Breast epithelium (tissue), 4 donors: ENCODE results near the gene MLLT1. TPM values are rescaled to one million over a fixed set of nuclear protein-coding genes. Genes with fewer than 3 reads are reported as not detected.
A peak's percentile ranks its signal among the peaks of the same experiment; 100 is the strongest.

ENCODE experiments used
- DNase-seq, 2 donors: peaks; one replicate each; pipeline ENCODE4 v3.0.0-alpha.2; 2019; ENCODE audit warnings: low spot score in 2 of 2
- H3K27ac ChIP-seq, 2 donors: fragments of 200-600 bp; sonication (generic) in 1 of 2; one replicate each; pipeline ENCODE4 v1.5.1; 2016 to 2019; ENCODE audit warnings: mild to moderate bottlenecking in 1 of 2
- H3K27me3 ChIP-seq, 2 donors: fragments of 200-600 bp; sonication (generic) in 1 of 2; one replicate each; pipeline versions ENCODE4 v1.5.1 to v1.6.0; 2017 to 2019; ENCODE audit warnings: control low read depth in 1 of 2, mild to moderate bottlenecking in 1 of 2
- H3K36me3 ChIP-seq: fragments of 200-600 bp; one replicate; pipeline ENCODE4 v1.5.1; 2019
- H3K4me1 ChIP-seq, 2 donors: fragments of 200-600 bp; sonication (generic); one replicate each; pipeline ENCODE4 v1.5.1; 2016 to 2019; ENCODE audit warnings: control low read depth in 1 of 2
- H3K4me3 ChIP-seq, 3 donors: fragments of 200-600 bp; sonication (generic); 1 replicate in 2 of 3; 2 replicates in 1 of 3; pipeline ENCODE4 v1.5.1; 2016 to 2019; ENCODE audit warnings: mild to moderate bottlenecking in 3 of 3, moderate library complexity in 2 of 3
- H3K9me3 ChIP-seq, 2 donors: fragments of 200-600 bp; sonication (generic) in 1 of 2; one replicate each; pipeline ENCODE4 v1.5.1; 2016 to 2019; ENCODE audit warnings: control low read depth in 1 of 2
- POLR2A ChIP-seq: fragments of 450-650 bp; IDR thresholded peaks from one replicate; pipeline ENCODE4 v1.6.1; 2016; ENCODE audit warnings: antibody characterized with exemption, mild to moderate bottlenecking, moderate library complexity
- POLR2AphosphoS5 ChIP-seq, 3 donors: sonication (generic); formaldehyde crosslinking; IDR thresholded peaks; one replicate each; pipeline ENCODE4 v1.6.1; 2017; ENCODE audit warnings: antibody characterized with exemption in 3 of 3
- intact Hi-C: fragments of 100-400 bp; cut with DNase I; formaldehyde crosslinking; loops from one replicate; pipeline ENCODE4 v1.15.1; 2023; ENCODE audit warnings: low total_unique reads
- total RNA-seq, 3 donors: library from RNA; depleted of rRNA; stranded (reverse); fragments of >200 nt; gene quantifications; one replicate each; pipeline ENCODE4 v1.1.0, GENCODE V29; 2016
- TF ChIP-seq, protein P1 (sequence below), 3 donors: fragments of 450-650 bp; IDR thresholded peaks; one replicate each; pipeline ENCODE4 v1.5.1; 2016 to 2017; ENCODE audit warnings: antibody characterized with exemption in 3 of 3, mild to moderate bottlenecking in 3 of 3, moderate library complexity in 3 of 3

The MLLT1 gene
- total RNA-seq, 3 donors from 2014 or later: 13.6 to 16.4 (median 13.8) TPM

DNA sequence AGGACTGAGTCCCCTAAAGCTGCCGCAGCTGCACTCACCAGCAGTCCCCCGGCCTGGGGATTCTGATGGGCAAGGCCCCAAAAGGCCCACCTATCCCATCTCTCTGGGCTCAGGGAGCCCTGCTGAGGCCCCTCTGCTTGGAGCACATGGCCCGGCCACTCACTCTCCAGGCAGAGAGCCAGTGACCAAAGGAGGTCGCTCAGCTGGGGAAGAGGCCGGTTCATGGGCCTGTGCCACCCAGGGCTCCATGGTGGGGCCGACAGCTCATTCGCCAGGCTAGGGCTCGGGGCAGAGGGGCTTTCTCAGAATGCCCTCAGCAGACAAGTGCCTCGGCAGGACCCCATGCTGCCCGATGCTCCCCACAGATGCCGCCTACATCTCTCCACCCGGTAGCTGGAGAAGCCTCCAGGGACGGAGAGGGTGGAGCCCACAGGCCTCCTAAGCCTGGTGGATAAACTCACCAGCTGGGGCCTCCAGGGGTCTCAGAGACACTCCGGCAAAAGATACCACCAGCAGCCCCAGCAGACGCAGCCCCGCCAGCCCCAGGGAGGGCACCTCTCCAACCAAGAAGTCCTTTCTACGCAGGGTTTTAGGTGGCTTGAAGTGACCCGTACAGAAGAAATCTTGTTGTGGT is 54.4 kb downstream of the MLLT1 start:
- no peak overlapping the region for H3K4me3 ChIP-seq
- intact Hi-C loops: no loop called here
- no peaks in the 10 kb centered on the region for H3K9me3 ChIP-seq
- TF ChIP-seq POLR2AphosphoS5 (IDR thresholded peaks at IDR 0.05): no peak
- TF ChIP-seq, protein P1, sequence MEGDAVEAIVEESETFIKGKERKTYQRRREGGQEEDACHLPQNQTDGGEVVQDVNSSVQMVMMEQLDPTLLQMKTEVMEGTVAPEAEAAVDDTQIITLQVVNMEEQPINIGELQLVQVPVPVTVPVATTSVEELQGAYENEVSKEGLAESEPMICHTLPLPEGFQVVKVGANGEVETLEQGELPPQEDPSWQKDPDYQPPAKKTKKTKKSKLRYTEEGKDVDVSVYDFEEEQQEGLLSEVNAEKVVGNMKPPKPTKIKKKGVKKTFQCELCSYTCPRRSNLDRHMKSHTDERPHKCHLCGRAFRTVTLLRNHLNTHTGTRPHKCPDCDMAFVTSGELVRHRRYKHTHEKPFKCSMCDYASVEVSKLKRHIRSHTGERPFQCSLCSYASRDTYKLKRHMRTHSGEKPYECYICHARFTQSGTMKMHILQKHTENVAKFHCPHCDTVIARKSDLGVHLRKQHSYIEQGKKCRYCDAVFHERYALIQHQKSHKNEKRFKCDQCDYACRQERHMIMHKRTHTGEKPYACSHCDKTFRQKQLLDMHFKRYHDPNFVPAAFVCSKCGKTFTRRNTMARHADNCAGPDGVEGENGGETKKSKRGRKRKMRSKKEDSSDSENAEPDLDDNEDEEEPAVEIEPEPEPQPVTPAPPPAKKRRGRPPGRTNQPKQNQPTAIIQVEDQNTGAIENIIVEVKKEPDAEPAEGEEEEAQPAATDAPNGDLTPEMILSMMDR (IDR thresholded peaks at IDR 0.05): no peak
- no peaks in the 10 kb centered on the region for H3K27me3 ChIP-seq
- H3K27ac ChIP-seq: no peak overlapping the region
- no peak for DNase-seq
- H3K36me3 ChIP-seq: no peaks in the 10 kb centered on the region
- H3K4me1 ChIP-seq: peaks cover 0 to 7% of the 10 kb centered on the region in 2 donors

DNA sequence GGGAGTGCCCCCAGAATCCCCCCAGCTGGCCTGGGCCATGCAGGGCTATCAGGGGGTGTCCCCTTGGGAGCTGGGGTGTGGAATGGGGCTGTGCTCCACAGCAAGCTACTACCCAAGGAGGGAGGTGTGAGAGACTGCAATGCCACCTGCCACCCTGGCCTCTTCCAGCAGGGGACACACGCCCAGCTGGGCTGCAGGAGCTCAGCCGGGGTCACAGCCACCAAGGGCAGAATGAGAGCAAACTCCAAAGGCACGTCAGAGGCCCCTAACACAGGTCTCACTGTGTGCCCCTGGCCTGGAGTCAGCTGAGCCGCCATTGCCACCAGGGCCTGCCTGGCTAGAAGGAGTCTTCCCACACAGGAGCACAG is 55.5 kb downstream of the MLLT1 start:
- TF ChIP-seq POLR2A (no peak), POLR2AphosphoS5 (IDR thresholded peaks at IDR 0.05) (no peak)
- TF ChIP-seq, protein P1 (IDR thresholded peaks at IDR 0.05): no peak
- Histone ChIP-seq H3K4me1 (peaks cover 0 to 14% of the 10 kb centered on the region in 2 donors), H3K4me3 (no peak overlapping the region), H3K9me3 (no peaks in the 10 kb centered on the region), H3K27ac (no peak overlapping the region), H3K36me3 (no peaks in the 10 kb centered on the region), H3K27me3 (no peaks in the 10 kb centered on the region)
- DNase-seq: no peak
- intact Hi-C loops: no loop called here

DNA sequence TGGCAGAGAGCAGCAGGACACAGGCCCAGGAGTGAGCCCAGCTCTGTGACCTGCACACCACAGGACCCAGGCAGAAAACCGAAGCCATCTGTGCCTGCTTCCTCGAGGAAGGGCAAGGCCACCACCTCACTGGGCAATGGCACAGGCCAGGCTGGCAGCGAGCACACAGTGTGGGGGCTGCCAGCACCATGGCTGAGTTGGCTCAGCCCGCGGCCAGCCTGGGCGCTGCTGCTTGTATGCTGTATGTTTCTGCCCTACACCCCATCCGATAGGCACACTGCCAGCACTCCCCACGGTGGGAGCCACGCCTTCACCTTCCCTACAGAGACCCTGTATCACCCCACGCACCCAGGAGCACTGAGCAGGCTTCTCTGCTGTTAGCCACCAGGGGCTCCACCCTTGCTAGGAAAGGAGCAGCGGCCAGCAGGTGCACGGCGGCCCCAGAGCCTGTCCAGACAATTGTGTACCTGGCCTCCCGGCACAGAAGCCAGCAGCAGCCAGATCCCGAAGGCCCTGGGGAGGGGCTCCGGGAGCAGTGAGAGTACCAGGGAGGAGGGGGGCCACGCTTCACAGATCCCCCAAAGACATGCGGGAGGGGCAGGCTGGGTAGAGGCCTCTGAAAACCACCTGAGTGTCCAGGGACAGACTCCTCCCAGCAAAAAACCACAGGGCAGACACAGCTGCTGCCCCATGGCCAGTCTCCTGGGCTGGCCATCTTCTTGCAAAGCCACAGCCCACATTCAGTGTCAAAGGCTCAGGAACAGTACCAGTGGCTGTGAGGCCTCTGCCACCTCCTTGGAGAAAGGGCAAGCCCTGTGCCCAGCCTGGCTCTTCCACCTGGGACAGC is 56.1 kb downstream of the MLLT1 start:
- Histone ChIP-seq H3K27me3 (no peaks in the 10 kb centered on the region), H3K27ac (peak overlapping the region in 1 of 2 donors; percentile 23), H3K4me3 (no peak overlapping the region), H3K9me3 (no peaks in the 10 kb centered on the region), H3K36me3 (no peaks in the 10 kb centered on the region), H3K4me1 (peaks cover 3 to 14% of the 10 kb centered on the region in 2 donors)
- intact Hi-C loops: no loop called here
- no peak for DNase-seq
- TF ChIP-seq, protein P1 (IDR thresholded peaks at IDR 0.05): no peak
- TF ChIP-seq POLR2AphosphoS5 (IDR thresholded peaks at IDR 0.05): no peak
- TF ChIP-seq POLR2A: no peak

DNA sequence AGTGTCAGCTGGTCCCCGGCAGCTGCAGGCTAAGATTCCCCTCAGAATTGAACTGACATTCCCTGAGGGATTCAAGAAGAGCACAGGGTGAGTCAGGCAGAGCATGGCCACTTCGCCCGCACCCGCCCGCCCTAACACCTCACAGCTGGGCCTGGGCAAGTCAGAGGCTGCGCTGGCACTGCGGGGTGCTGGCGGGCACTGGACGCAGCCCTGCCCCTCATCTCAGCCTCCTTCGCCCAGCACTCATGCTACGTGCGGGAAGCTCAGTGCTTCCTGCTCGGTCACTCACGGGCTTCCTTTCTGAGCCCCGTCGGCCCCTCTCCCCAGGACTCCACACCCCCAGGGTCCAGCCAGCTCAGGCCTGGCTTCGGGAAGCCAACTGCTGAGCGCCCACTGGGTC is 56.9 kb downstream of the MLLT1 start:
- H3K36me3 ChIP-seq: no peaks in the 10 kb centered on the region
- DNase-seq: no peak
- peaks cover 3 to 14% of the 10 kb centered on the region in 2 donors for H3K4me1 ChIP-seq
- H3K27me3 ChIP-seq: no peaks in the 10 kb centered on the region
- intact Hi-C loops: no loop called here
- TF ChIP-seq POLR2A (no peak), POLR2AphosphoS5 (IDR thresholded peaks at IDR 0.05) (no peak)
- TF ChIP-seq, protein P1 (IDR thresholded peaks at IDR 0.05): no peak
- H3K9me3 ChIP-seq: no peaks in the 10 kb centered on the region
- no peak overlapping the region for H3K4me3 ChIP-seq
- H3K27ac ChIP-seq: peak overlapping the region in 1 of 2 donors; percentile 23
